GM19452 (cell line): ENCODE data around the gene C4orf51.

Source experiments
- ATAC-seq: cut with Tn5 transposase; IDR thresholded peaks from one replicate; pipeline ENCODE4 v1.9.1; 2021; ENCODE audit not compliant: unreplicated experiment

Gene C4orf51

GRCh38 chr4:145755802-145756201 is 75.9 kb downstream of the C4orf51 start:
- ATAC-seq = no peak

DNA sequence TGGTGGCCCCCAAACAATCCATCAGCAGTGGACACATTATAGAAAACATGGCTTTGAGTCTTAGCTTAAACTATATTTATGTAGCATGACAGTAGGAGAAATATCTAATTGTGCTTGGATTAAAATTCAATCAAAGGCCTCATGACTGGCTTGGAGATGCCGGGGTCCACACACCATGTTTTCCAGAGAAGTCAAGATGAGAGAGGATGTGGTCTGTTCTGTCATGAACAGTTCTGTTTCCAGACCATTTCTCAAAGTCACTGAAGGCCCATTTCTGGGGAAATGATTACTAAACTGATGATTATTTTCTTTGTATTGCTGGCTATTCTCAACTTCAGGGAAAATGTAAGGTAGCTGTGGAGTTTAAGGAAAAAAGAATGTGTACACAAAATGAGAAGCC is 76.3 kb downstream of the C4orf51 start:
- ATAC-seq = no peak

DNA sequence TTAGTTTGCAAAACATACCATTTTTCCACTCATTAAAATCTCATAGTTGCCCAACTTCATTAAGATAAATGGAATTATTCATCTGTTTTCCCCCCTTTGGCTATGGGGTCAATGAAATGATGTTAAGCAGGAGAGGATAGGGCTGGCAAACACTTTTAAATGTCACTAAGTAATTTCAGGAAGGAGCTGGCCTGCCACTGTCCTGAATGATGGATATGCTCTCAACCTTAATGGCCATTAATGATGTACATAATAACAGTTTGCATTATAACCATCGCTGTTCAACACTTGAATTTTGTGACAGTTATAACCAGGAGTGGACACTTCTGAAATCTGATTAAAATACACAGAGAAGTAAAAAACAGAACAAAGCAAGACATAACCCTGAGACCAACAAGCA is 77.2 kb downstream of the C4orf51 start:
- ATAC-seq = no peak

DNA sequence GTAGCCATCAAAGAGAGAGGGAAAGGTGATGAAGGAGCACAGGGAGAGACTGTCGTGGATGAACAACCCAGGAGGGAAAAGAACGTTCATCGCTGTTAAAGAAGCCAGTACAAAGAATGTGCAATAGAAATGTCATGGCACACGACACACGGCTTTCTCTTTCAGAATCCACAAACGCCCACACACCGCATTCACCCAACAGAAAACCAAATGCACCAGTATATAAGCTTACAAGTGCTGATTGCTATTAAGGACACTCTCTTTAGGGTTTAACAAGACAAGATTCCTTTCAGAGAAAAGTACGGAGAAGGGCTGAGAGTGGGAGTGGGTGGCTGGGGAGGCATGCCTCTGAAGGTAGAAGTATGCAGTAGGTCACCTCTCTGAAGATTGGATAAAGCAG is 80.2 kb downstream of the C4orf51 start:
- no peak for ATAC-seq

DNA sequence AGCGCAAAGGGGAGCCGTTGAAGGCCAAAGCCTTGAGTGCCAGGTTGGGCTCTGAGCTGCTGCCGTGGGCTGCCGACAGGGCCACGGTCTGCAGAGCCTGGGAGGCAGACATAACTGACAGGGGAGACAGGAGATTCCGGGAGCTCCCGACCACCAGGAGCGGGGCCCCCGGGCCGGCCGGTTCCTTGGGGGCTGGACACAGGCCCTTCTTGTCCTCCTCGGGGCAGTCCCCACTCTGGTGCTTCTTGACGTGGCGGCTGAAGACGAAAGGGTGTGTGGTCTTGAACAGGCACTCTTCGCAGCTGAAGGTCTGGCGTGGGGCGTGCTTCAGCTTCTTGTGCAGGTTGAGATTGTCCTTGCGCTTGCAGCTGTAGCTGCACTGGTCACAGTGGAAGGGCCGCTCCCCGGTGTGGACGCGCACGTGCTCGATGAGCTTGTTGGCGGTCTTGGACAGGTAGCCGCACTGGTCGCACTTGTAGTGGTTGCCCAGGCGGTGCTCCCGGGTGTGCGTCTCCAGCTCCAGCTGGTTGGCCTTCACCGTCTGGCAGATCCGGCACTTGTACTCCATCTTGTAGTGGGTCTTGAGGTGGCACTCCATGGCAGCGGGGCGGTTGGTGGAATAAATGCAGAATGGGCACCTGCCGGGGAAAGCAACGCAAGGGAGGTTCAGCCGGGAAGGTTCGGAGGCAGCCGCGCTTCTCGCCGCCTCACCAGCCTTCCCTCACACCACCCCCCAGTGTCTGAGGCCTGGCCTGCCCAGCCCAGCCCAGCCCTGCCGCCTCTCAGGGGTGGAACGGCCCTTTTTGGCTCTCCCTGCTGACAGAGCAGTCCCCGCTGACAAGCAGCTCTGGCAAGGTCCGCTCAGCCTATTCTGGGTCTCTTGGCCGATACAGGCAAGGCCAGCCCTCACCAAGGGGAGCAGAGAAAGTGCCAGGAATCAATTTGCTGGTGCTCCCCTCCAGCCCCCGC is 81.3 kb downstream of the C4orf51 start:
- no peak for ATAC-seq

DNA sequence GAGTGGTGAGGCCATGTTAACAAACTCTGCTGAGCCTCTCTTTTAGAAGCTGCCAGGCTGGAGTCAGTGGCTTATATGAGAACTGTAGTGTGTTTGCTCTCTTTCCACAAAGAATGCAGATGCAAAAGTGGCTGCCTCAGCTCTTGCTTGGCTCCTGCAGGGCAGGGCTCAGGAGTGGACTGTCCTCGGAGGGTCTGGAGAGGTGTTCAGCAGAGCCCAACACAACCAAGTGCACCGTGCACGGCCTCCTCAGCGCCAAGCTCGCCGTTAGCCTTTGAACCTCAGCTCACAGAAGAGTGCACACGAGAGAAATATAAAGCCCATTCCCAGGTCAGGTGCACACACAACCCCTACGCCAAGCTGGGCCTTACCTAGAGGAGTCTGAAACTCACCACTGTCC is 82.8 kb downstream of the C4orf51 start:
- ATAC-seq = no peak

GRCh38 chr4:145763399-145763798 is 83.5 kb downstream of the C4orf51 start:
- ATAC-seq = no peak

DNA sequence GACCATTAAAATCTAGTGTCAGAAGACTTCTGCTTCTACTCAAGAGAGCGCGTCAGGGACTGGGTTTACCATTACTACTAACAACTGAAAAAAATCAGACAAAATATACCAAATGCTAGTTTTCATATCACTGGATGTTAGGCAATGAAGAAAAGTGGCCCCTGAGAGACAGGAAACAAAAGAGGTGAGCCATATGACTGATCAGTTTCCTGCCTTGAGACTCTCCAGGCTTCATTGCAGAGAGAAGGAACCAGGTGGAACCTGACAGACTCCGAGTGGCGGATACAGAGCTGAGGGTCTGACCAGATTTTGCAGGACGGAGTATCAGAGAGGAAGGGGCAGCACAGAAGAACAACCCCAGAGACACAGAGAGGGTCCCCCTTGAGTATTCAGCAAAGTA is 86.3 kb downstream of the C4orf51 start:
- no peak for ATAC-seq

DNA sequence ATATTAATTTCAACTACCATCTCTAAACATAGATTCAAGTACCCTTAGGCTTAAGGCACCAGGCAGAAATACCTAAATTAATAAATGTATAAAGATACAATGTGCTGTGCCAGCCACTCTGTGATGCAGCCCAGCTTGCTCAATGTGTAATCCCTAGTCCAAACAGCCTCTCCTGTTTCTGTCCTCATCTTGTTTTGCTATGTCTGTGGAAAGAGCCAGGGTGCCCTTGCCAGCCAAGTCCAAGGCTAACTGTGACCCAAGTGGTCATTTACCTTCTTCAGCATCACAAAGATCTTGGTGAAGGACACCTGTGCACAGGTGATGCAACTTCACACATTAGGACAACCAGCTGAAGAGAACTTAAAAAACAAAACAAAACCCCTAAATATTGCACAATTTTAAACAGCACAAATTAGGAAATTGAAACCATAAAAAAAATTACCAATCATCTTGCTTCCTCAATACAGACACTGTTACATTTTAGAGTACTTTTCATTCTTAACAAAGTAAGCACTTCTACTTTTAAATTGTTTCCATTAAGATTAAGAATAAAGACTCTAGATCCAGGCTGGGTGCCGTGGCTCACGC is 89.6 kb downstream of the C4orf51 start:
- no peak for ATAC-seq

GRCh38 chr4:145770124-145770523 is 90.2 kb downstream of the C4orf51 start:
- ATAC-seq = no peak

GRCh38 chr4:145772347-145772746 is 92.4 kb downstream of the C4orf51 start:
- no peak for ATAC-seq

DNA sequence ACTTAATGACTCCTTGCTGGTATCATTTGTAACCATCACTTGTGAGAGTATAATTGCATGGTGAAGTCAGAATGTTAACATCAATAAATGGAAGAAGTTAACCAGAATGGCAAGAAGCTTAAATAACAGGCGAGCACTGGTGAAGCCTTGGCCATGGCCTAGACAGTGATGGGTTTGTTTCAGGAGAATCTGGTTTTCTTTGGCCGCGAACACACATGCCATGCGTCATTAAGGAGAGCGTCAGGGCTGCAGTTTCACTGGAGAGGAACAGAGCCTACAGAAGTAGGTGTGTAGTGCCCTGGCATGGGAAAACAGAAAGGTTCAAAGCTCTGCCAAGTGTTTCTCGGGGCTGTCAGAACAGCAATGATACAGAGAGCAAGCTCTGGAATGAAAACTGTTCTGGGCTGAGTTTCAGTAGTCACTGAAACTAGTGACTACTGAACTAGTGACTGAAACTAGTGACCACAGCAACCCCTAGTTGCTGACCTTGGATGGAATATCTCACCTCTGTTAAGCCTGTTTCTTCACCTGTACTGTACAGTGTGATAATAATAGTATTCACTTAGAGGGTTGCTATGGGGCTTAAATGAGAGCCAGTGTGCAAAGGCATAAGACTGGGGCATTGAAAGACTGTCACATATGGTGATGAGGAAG is 93.8 kb downstream of the C4orf51 start:
- ATAC-seq = peak; percentile 96

- ATAC-seq = no peak
Measured at GRCh38 chr4:145774473-145774872, 94.5 kb downstream of the C4orf51 start.

DNA sequence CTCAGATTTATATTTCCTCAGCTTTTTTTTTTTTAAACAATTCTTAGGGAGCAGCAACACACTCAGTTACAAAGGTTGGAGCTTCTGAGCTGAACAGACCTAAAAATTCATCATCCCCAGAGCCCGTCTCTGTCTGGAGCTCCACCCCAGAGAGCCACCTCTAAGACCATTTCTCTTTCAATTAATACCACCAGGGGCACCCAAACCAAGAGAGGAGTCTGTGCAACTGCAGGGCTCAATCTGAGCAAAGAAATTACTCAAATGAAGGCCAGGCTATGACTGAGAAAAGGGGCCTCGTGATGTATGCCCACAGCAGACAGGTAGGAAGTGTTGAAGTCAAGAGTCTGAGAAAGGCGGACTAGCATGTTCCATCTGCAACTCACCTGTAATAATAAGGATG is 95.5 kb downstream of the C4orf51 start:
- ATAC-seq = no peak

DNA sequence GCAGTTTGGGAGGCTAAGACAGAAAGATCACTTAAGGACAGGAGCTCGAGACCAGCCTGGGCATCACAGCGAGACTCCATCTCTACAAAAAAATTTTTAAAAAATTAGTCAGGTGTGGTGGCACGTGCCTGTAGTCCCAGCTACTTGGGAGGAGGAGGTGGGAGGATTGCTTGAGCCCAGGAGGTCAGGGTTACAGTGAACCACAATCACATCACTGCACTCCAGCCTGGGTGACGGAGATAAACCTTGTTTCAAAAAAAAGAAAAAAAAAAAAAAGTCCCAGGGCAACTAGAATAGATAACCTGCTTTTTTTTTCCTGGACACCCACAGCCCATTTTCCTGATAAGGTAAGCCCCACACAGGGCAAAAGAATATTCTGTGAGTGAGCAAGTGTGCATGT is 96.3 kb downstream of the C4orf51 start:
- no peak for ATAC-seq

DNA sequence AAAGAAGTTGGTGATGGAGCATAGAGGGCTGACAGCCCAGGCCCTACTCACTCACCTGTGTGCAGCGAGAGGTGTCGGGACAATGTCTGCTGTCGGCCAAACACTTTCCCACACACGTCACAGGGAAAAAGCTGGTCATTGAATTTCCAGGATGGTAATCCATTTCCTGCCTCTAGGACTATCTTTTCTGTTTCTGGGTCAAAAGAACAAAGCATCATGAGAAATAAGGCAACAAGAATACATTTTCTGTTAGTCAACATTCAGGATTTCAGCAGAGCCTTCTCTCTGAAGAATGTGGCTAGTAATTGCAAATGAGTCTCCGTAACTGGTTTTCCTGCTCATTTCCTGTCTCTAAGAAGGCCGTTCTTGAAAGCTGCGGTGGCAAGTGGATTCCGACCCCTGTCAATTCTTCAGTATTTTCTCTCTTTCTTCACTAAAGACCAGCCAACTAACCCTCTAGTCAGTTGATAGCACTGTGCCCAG is 99.4 kb downstream of the C4orf51 start:
- no peak for ATAC-seq

DNA sequence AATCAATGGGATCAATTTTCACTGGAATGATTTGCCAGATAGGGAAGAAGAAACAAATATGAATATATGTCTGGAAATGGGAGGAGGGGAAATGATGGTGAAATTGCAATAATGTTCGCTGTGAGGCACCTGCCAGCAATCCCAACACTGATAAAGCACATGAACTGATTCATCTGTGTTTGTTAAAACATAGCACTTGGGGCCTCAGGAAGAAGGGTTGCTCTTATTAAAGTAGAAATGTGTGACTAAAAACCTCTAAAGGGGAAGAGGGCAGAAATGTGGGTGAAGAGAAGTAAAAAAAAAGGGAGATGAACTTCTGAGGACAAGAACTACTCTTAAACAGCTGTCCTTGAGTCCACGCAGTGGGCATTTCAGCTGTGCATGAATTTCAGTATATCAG is 101.4 kb downstream of the C4orf51 start:
- no peak for ATAC-seq
